Ovary (tissue), 9 donors: ENCODE data around the gene UNKL. TPM values are rescaled to one million over a fixed set of nuclear protein-coding genes. Genes with fewer than 3 reads are reported as not detected.

Experiments
- DNase-seq, 5 donors: peaks; one replicate each; pipeline ENCODE4 v3.0.0-alpha.2; 2019 to 2020
- H3K27ac ChIP-seq, 2 donors: fragments of 200-600 bp; one replicate each; pipeline versions ENCODE4 v1.5.1 to v1.8.0; 2019 to 2022
- H3K27me3 ChIP-seq: fragments of 200-600 bp; one replicate; pipeline ENCODE4 v1.8.0; 2022
- H3K36me3 ChIP-seq: fragments of 200-600 bp; sonication (generic); one replicate; pipeline ENCODE4 v1.5.1; 2019
- H3K4me1 ChIP-seq: one replicate; pipeline ENCODE4 v1.8.1; 2013; ENCODE audit warnings: mild to moderate bottlenecking, moderate library complexity; ENCODE audit not compliant: insufficient read depth
- H3K4me3 ChIP-seq: fragments of 200-600 bp; sonication (generic); one replicate; pipeline ENCODE4 v1.5.1; 2017
- H3K9me3 ChIP-seq, 2 donors: fragments of 200-600 bp in 1 of 2; sonication (generic) in 1 of 2; one replicate each; pipeline versions ENCODE4 v1.5.1 to v1.8.1; 2013 to 2019; ENCODE audit warnings: mild to moderate bottlenecking in 1 of 2, moderate library complexity in 1 of 2
- CTCF ChIP-seq, 3 donors: fragments of 450-650 bp in 2 of 3; fragments of 200-600 bp in 1 of 3; IDR thresholded peaks; one replicate each; pipeline versions ENCODE4 v1.5.1 to v1.8.0; 2016 to 2022; ENCODE audit warnings: antibody characterized with exemption in 3 of 3, mild to moderate bottlenecking in 1 of 3
- EP300 ChIP-seq: sonication (generic); formaldehyde crosslinking; IDR thresholded peaks from one replicate; pipeline ENCODE4 v1.6.1; 2017; ENCODE audit warnings: antibody characterized with exemption
- POLR2A ChIP-seq: fragments of 450-650 bp; IDR thresholded peaks from one replicate; pipeline ENCODE4 v1.6.1; 2017; ENCODE audit warnings: antibody characterized with exemption, mild to moderate bottlenecking, moderate library complexity
- WGBS, 3 donors: extraction: QIAGEN DNeasy Blood & Tissue Kit in 1 of 3; methylation state at CpG; one replicate each; pipeline versions ENCODE4 v1.1.5 to v1.1.7; 2013 to 2017; 5-methylcytosine and 5-hydroxymethylcytosine counted together
- intact Hi-C, 4 donors: fragments of 100-400 bp; cut with DNase I; formaldehyde crosslinking; loops; one replicate each; pipeline versions ENCODE4 v1.11.0 to v1.15.1; 2022 to 2023
- polyA plus RNA-seq, 2 donors: library from polyadenylated mRNA; stranded (reverse); fragments of 200-250 nt in 1 of 2; fragments of 350-450 nt in 1 of 2; fragmentation: Illumina TruSeq in 1 of 2; extraction: RNeasy Lipid Tissue Mini Kit (QIAGEN cat#74804) in 1 of 2; gene quantifications; one replicate each; pipeline ENCODE4 v1.2.3, GENCODE V29; 2013 to 2014
- total RNA-seq, 7 donors: library from RNA; depleted of rRNA in 2 of 7; stranded (reverse); fragments of >200 nt in 2 of 7; fragmentation: NEBNext Ultra II Directional in 3 of 7; extraction: Animal tissue kit (Norgen Biotek cat#: 25700) in 3 of 7; gene quantifications; one replicate each; pipeline versions ENCODE4 v1.1.0 to v1.2.4, GENCODE V29; 2016 to 2023
- donor health status: DM: no; HTN: no; CAD: no; lungs with moderate emphysema.
- donor health status: DM: no; HTN: no; CAD: no.
- donor health status: Bipolar disorder and iron deficiency.
- donor health status: DM: yes; HTN: yes; CAD: no.
- donor health status: DM: no; HTN: no; CAD: no.
- donor health status: DM: yes; HTN: yes; CAD: no.

UNKL gene
- total and polyA plus RNA-seq, 9 donors: 7.0 to 44.8 (median 32.5) TPM

GRCh38 chr16:1430214-1430758, 15.8 kb upstream of the UNKL start:
- Histone ChIP-seq H3K9me3 (no peaks in the 10 kb centered on the region), H3K36me3 (no peaks in the 10 kb centered on the region), H3K27ac (no peak overlapping the region), H3K27me3 (no peaks in the 10 kb centered on the region), H3K4me1 (no peaks in the 10 kb centered on the region), H3K4me3 (no peak overlapping the region)
- intact Hi-C loops: no loop called here
- TF ChIP-seq CTCF (IDR thresholded peaks at IDR 0.05): no peak
- no peak for TF ChIP-seq EP300
- no peak for TF ChIP-seq POLR2A
- 55 to 58% (median 56%) methylated on average over 14 of the region's 14 CpGs for WGBS, 3 donors
- no peak for DNase-seq

GRCh38 chr16:1429631-1430030, 15.1 kb upstream of the UNKL start:
- Histone ChIP-seq H3K4me1 (no peaks in the 10 kb centered on the region), H3K27ac (no peak overlapping the region), H3K9me3 (no peaks in the 10 kb centered on the region), H3K27me3 (no peaks in the 10 kb centered on the region), H3K4me3 (no peak overlapping the region), H3K36me3 (no peaks in the 10 kb centered on the region)
- TF ChIP-seq POLR2A: no peak
- TF ChIP-seq EP300: no peak
- intact Hi-C loops: loop anchor here in 1 of 4 donors (10.0 kb wide), 1 partner anchor 65 kb away; the partner anchor contains the start of gene TELO2
- WGBS, 3 donors: 86 to 91% (median 87%) methylated on average over 13 of the region's 13 CpGs
- DNase-seq: no peak

GRCh38 chr16:1429012-1429411, 14.5 kb upstream of the UNKL start:
- no peaks in the 10 kb centered on the region for H3K4me1 ChIP-seq
- no peaks in the 10 kb centered on the region for H3K36me3 ChIP-seq
- 73 to 86% (median 79%) methylated on average over 9 to 11 of the region's 11 CpGs for WGBS, 3 donors
- intact Hi-C loops: loop anchor here in 1 of 4 donors (10.0 kb wide), 1 partner anchor 66 kb away; the partner anchor contains the start of gene TELO2
- no peak overlapping the region for H3K4me3 ChIP-seq
- H3K27me3 ChIP-seq: no peaks in the 10 kb centered on the region
- DNase-seq: no peak
- H3K27ac ChIP-seq: no peak overlapping the region
- TF ChIP-seq CTCF (IDR thresholded peaks at IDR 0.05) (no peak), EP300 (no peak), POLR2A (no peak)
- no peaks in the 10 kb centered on the region for H3K9me3 ChIP-seq

- Histone ChIP-seq H3K4me1 (no peaks in the 10 kb centered on the region), H3K9me3 (no peaks in the 10 kb centered on the region), H3K36me3 (no peaks in the 10 kb centered on the region), H3K27me3 (no peaks in the 10 kb centered on the region), H3K27ac (no peak overlapping the region), H3K4me3 (no peak overlapping the region)
- WGBS, 3 donors: 19 to 34% (median 26%) methylated on average over 13 to 21 of the region's 21 CpGs
- intact Hi-C loops: loop anchor here in 1 of 4 donors (10.0 kb wide), 1 partner anchor 66 kb away; the partner anchor contains the start of gene TELO2
- TF ChIP-seq EP300 (no peak), CTCF (IDR thresholded peaks at IDR 0.05) (no peak), POLR2A (no peak)
- DNase-seq: no peak
These were observed 14.0 kb upstream of the UNKL start for GRCh38 chr16:1428511-1428910.
